Endothelial cell of hepatic sinusoid (primary cell): Measurements from ENCODE around the gene PEX5L.
"Not testable (repeated sequence)": the region's sequence is repeated elsewhere in the genome, so short reads cannot be mapped to it uniquely, and the experiment has no call there.

Source experiments
- in situ Hi-C: cut with HindIII; loops from 2 replicates; pipeline ENCODE4 v1.10.0; 2017; ENCODE audit warnings: low sequenced_read_pairs

PEX5L gene

GRCh38 chr3:180036671-180037455, at the start of gene PEX5L:
Gene PEX5L (minus strand): TSS chr3:180036937. CDS start chr3:180036599, 338 bp downstream.
- in situ Hi-C loops, result no loop called here

- in situ Hi-C loops, result no loop called here
Measured at GRCh38 chr3:180085122-180085710, 48.5 kb upstream of the PEX5L start.

GRCh38 chr3:180082699-180083098, 46.0 kb upstream of the PEX5L start:
- in situ Hi-C loops, result no loop called here

GRCh38 chr3:180078592-180078991, 41.9 kb upstream of the PEX5L start:
- in situ Hi-C loops, result no loop called here

GRCh38 chr3:180073561-180073960, 36.8 kb upstream of the PEX5L start:
- in situ Hi-C loops, result no loop called here

- in situ Hi-C loops, result no loop called here
Measured at GRCh38 chr3:180072786-180073185, 36.0 kb upstream of the PEX5L start.

GRCh38 chr3:180070925-180071324, 34.2 kb upstream of the PEX5L start:
- in situ Hi-C loops, result no loop called here

- in situ Hi-C loops, result no loop called here
Measured at GRCh38 chr3:180068023-180068422, 31.3 kb upstream of the PEX5L start.

GRCh38 chr3:180066598-180066997, 29.9 kb upstream of the PEX5L start:
- in situ Hi-C loops, result no loop called here

GRCh38 chr3:180063783-180064182, 27.0 kb upstream of the PEX5L start:
- in situ Hi-C loops, result loop anchor here (5.0 kb wide), 1 partner anchor 36 kb away; no protein-coding TSS in a partner anchor

- in situ Hi-C loops, result loop anchor here (5.0 kb wide), 1 partner anchor 35 kb away; no protein-coding TSS in a partner anchor
Measured at GRCh38 chr3:180062771-180063170, 26.0 kb upstream of the PEX5L start.

- in situ Hi-C loops, result no loop called here
Measured at GRCh38 chr3:180059356-180059755, 22.6 kb upstream of the PEX5L start.

GRCh38 chr3:180058238-180058637, 21.5 kb upstream of the PEX5L start:
- in situ Hi-C loops, result no loop called here

- in situ Hi-C loops, result not testable (repeated sequence)
Measured at GRCh38 chr3:180055656-180056055, 18.9 kb upstream of the PEX5L start.

- in situ Hi-C loops, result no loop called here
Measured at GRCh38 chr3:180049391-180049790, 12.7 kb upstream of the PEX5L start.

- in situ Hi-C loops, result no loop called here
Measured at GRCh38 chr3:180048840-180049239, 12.1 kb upstream of the PEX5L start.

- in situ Hi-C loops, result no loop called here
Measured at GRCh38 chr3:180048103-180048502, 11.4 kb upstream of the PEX5L start.

GRCh38 chr3:180040966-180041365, 4.2 kb upstream of the PEX5L start:
- in situ Hi-C loops, result no loop called here

- in situ Hi-C loops, result no loop called here
Measured at GRCh38 chr3:180036092-180036670, 556 bp downstream of the PEX5L start.

- in situ Hi-C loops, result loop anchor here (5.0 kb wide), 1 partner anchor 35 kb away; no protein-coding TSS in a partner anchor
Measured at GRCh38 chr3:180026997-180027396, 9.7 kb downstream of the PEX5L start.

- in situ Hi-C loops, result no loop called here
Measured at GRCh38 chr3:180018543-180018942, 18.2 kb downstream of the PEX5L start.

- in situ Hi-C loops, result no loop called here
Measured at GRCh38 chr3:180017846-180018245, 18.9 kb downstream of the PEX5L start.
